ENCODE measurements around the gene RIPOR3. TPM values are rescaled to one million over a fixed set of nuclear protein-coding genes. Genes with fewer than 3 reads are reported as not detected.

RIPOR3 gene
- total RNA-seq, 1 experiment from 2014 or later, result 0.46 TPM

GRCh38 chr20:50717974-50718761, 26.8 kb upstream of the RIPOR3 start:
- WGBS (ENCODE audit: extremely low coverage, insufficient read length, low lambda C conversion rate), result no CpG with 5 or more reads among the region's 13 CpGs

More at GRCh38 chr20:50717974-50718761, 26.8 kb upstream of the RIPOR3 start:
- DNase-seq, result no peak
- H3K79me2 ChIP-seq (ENCODE audit: insufficient read depth, low read length), result no peaks in the 10 kb centered on the region
- no peak overlapping the region for H3K23ac ChIP-seq (ENCODE audit: insufficient read length, low read depth, low read length)
- Mint-ChIP-seq H3K36me3 (ENCODE audit: insufficient read depth in 1 of 3, low read depth in 3 of 3) (no peaks in the 10 kb centered on the region; a peak in 1 of 7 replicates), H3K27me3 (ENCODE audit: low read depth) (peaks cover 2% of the 10 kb centered on the region; the same call in 1 of the 2 replicates), H3K27ac (peak overlapping the region in 2 of 3 experiments; percentile 36 to 81; a peak in 3 of 7 replicates), H3K9me3 (no peaks in the 10 kb centered on the region), H3K4me3 (no peak overlapping the region), H3K4me1 (peaks cover 17 to 20% of the 10 kb centered on the region in 2 experiments)
- H4K91ac ChIP-seq (ENCODE audit: insufficient read length, low read depth, low read length), result no peak overlapping the region
- H4K8ac ChIP-seq (replicated peaks; ENCODE audit: insufficient read length, low read depth, low read length), result no peak overlapping the region
- no peaks in the 10 kb centered on the region for H3K27me3 ChIP-seq (ENCODE audit: insufficient read depth, low read length)
- H4K5ac ChIP-seq (ENCODE audit: insufficient read length, low read depth, low read length), result no peak overlapping the region
- H3K9me3 ChIP-seq (ENCODE audit: control insufficient read depth, low read depth, low read length), result no peaks in the 10 kb centered on the region
- H3K14ac ChIP-seq (ENCODE audit: insufficient read depth, low read length), result no peak overlapping the region
- H4K20me1 ChIP-seq (ENCODE audit: control insufficient read depth, insufficient read depth, insufficient read length), result no peaks in the 10 kb centered on the region
- no peak overlapping the region for H3K4ac ChIP-seq (ENCODE audit: low read depth, low read length)
- no peak overlapping the region for H2BK15ac ChIP-seq (ENCODE audit: low read depth, low read length)
- H3K56ac ChIP-seq (ENCODE audit: insufficient read length, low read depth, low read length), result no peak overlapping the region
- peak; percentile 47; the same call in 2 of the 3 replicates for TF ChIP-seq CTCF (conservative IDR thresholded peaks at IDR 0.05)
- no peak overlapping the region for H2AFZ ChIP-seq (ENCODE audit: low read length)
- no peak overlapping the region for H3T11ph ChIP-seq (ENCODE audit: low read length)
- no peak overlapping the region for H3K4me2 ChIP-seq (ENCODE audit: insufficient read depth, insufficient read length, low read length)
- H3K18ac ChIP-seq (ENCODE audit: insufficient read length, low read depth, low read length), result no peak overlapping the region
- no peaks in the 10 kb centered on the region for H3K23me2 ChIP-seq (ENCODE audit: insufficient read length, low read depth, low read length, poor library complexity, severe bottlenecking)
- H2BK12ac ChIP-seq (ENCODE audit: insufficient read length, low read depth, low read length), result no peak overlapping the region
- H3K27ac ChIP-seq (ENCODE audit: insufficient read length, low read depth, low read length), result no peak overlapping the region
- H2BK20ac ChIP-seq (ENCODE audit: low read depth, low read length, poor library complexity, severe bottlenecking), result no peak overlapping the region
- H3K79me1 ChIP-seq (ENCODE audit: insufficient read depth, low read depth, low read length, poor library complexity, severe bottlenecking), result no peaks in the 10 kb centered on the region
- H2BK5ac ChIP-seq (ENCODE audit: insufficient read length, low read length), result no peak overlapping the region
- H3K9ac ChIP-seq (ENCODE audit: extremely low read depth, insufficient read length, low read length), result no peak overlapping the region
- H2BK120ac ChIP-seq (ENCODE audit: low read depth, low read length, poor library complexity, severe bottlenecking), result no peak overlapping the region
- H2AK5ac ChIP-seq (ENCODE audit: insufficient read length, low read length), result no peak overlapping the region
- H3K4me1 ChIP-seq (ENCODE audit: insufficient read depth, low read length), result no peaks in the 10 kb centered on the region
